Activated CD4-positive, alpha-beta T cell treated with anti-CD3 and anti-CD28 coated beads, Interleukin-2, amount 50 U/mL, for 1 hour (primary cell): ENCODE results near the gene CLDN22.
"Not testable (repeated sequence)": the region's sequence is repeated elsewhere in the genome, so short reads cannot be mapped to it uniquely, and the experiment has no call there.

Experiments used
- DNase-seq: peaks from one replicate; pipeline ENCODE4 v3.0.0-alpha.2; 2020

Gene CLDN22

GRCh38 chr4:183345261-183345660 lies 25.2 kb upstream of the CLDN22 start:
- no peak for DNase-seq

- no peak for DNase-seq
Measured at GRCh38 chr4:183344523-183345255, 24.6 kb upstream of the CLDN22 start.

DNA sequence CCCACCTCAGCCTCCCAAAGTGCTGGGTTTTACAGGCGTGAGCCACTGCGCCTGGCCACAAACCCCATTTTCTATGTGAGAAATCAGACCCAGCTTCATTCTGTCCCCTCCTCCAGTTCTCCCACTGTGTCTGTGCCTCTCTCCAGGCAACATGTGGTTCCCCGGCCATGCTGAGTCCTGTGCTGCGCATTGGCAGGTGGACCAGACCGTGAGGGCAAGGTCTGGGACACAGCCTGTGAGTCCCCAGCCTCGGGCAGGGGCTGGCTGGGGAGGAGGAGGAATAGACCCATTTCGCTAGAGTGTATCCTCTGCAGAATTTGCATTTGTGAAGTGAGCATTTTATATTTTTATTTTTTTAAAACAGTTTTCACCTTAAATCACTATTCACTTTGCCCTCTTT lies 23.7 kb upstream of the CLDN22 start:
- no peak for DNase-seq

- no peak for DNase-seq
Measured at GRCh38 chr4:183342541-183343533, 22.8 kb upstream of the CLDN22 start.

DNA sequence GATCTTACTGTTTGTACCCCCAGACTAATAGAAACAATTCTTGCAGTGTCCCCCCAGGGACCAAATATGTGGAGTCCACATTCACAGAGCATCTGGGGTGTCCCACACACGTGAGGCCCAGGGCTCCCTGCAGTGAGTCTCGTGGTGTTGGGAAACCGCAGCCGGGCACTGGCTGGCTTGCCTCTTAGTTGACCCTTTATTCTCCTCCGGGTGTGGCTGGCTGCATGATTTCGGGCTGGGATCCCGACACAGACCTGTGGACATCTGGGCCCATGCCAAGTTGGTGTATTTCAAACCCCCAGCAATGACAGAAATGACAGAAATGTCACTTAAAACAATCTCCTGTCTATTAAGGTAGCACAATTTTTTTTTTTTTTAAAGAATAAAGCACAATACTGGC lies 17.8 kb upstream of the CLDN22 start:
- no peak for DNase-seq

DNA sequence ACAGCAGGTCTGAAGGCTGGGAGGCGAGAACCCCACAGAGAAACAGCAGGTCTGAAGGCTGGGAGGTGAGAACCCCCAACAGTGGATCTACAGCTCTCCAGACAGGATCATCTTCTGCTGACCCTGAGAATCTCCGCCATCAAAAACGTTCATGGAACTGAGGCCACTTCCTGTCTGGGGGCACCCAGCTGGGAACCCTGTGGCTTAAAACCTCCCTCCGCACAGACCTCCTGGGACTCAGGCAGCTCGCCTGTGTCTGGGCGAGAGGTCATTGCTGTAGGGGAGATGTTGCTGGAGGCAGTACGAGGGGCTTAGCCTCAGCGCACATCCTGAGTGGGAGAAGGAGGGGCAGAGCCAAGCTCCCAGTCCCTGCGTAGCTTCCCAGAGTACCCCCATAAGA lies 17.3 kb upstream of the CLDN22 start:
- DNase-seq: no peak

DNA sequence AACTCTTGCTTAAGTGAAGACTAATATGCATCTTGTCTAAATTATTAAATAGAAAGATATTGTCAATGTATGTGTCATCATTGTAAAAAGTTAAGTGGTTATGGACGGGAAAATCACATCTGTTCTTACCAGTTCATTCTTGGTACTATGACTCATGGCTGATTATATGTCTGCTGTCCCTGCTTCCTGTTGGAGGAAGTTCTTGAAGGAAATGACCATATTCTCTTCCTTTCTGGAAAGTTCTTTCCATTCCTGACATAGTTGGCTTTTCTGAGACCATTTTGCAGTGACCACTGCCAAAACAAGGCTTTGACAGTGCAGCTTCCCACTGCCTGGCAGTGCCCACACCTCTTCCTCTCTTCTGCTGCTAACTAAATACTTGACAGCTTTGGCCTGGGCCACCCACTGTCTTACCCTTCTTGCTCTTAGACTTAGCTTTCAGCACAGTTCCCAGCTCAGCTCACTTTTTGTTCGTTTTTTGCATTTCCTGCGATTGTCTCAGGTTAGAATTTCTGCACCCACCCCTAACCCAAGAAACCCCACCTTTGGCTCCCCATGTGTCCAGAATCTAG lies 15.4 kb upstream of the CLDN22 start:
- no peak for DNase-seq

GRCh38 chr4:183333983-183334382 lies 13.9 kb upstream of the CLDN22 start:
- no peak for DNase-seq

- no peak for DNase-seq
Measured at GRCh38 chr4:183333202-183333601, 13.1 kb upstream of the CLDN22 start.

- no peak for DNase-seq
Measured at GRCh38 chr4:183332447-183332846, 12.4 kb upstream of the CLDN22 start.

DNA sequence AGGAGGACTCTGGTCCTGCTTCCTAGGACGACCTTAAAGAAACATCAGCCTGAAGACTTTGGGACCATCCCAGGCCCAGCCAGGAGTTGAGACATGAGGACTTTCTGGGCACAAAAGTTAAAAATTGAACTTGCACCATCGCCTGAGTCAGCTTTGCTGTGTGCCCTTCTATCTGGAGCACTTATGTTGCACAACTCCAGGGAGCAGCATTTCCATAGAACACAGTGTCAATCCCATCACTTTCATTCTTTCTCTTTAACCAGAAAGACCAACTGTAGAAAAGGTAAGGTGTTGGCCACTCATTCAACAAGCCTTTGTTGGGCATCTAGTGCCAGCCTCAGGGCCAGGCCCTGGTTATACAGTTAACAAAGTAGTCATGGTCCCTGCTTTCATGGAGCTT lies 10.8 kb upstream of the CLDN22 start:
- DNase-seq: no peak

DNA sequence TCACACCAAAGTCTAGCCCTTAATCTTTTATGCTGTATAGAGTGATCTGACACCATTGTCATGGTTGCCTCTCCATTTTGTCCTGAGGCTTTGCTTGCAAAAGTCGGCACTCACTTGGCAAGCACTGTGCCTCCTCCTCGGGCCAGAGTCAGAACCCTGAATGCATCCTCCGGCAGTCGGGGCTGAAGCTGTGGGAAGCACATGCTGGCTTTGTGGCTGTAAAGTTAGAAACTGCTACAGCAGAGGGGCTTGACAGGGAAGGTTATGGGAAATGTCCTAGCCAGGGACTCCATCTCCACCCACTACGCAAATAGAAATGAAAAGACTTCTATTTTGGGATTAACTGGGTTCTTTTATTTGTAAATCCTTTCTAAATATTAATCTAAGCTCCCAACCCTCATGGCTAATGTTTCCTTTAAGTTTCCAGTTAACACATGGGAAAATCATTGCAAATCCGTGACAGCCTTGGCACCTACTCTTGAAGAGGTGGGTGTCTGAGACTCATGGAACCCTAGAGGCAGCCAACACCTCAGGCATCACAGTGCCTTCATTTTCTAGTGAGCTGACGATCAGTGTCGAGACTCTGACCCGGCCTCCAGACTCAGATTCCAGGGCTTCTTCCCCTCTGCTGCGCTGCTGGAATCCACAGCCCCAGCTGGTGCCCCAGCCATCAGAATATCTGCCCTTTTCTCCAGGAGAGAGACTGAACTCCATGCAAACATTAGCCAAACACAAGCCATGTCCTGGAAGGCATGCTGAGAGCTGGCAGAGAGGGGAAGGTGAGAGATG lies 10.1 kb upstream of the CLDN22 start:
- DNase-seq: no peak

DNA sequence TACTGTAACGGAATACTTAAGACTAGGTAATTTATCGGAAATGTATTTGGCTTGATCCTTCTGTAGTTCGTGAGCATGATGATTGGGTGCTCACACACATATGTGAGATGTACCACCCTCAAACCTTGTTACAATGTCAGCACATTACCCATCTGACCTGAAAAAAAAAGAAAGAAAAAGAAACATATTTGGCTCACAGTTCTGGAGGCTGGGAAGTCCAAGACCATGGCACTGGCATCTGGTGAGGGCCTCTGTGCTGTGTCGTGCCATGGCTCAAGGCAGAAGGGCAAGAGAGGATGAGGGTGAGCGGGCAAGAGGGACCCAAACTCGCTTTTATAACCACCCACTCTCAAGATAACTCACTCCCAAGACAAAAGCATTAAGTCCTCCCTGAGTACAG lies 9.2 kb upstream of the CLDN22 start:
- DNase-seq: no peak

- no peak for DNase-seq
Measured at GRCh38 chr4:183328832-183329231, 8.8 kb upstream of the CLDN22 start.

DNA sequence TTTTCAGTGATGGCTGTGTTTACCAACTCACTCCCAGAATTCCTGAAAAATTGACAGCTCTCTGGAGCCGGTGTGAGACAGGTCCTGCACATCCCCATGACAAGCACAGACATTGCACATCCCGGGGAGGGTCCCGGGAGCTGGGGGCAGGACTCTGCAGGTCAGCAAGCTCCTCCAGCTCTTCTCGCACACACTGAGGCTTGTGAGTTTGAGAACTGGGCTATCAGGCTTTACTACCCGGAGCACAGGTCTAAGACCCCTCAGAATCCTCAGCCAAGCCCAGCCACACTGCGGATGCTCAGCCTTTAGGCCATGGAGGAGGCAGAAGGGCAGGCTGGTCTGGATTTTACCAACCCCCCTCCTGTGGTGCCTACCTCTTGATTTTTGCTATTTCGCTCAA lies 7.8 kb upstream of the CLDN22 start:
- no peak for DNase-seq

- DNase-seq: no peak
Measured at GRCh38 chr4:183326853-183327252, 6.8 kb upstream of the CLDN22 start.

- DNase-seq: not testable (repeated sequence)
Measured at GRCh38 chr4:183326387-183326786, 6.3 kb upstream of the CLDN22 start.

DNA sequence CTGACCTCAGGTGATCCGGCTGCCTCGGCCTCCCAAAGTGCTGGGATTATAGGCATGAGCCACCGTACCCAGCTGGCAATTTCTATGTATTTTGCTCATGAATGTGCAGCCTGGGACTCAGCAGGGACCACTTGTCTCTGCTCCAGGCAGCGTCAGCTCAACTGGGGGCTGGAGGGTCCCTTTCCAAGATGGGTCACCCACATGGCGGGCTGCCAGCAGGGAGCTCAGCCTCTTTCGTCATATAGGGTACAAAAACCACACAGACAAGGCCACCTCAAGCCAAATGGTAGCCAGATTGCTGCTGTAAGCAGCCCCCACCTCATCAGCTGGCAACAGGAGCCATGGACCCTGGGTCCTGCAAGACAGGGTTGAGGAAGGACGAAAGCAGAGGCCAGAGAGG lies 4.5 kb upstream of the CLDN22 start:
- DNase-seq: no peak

GRCh38 chr4:183324056-183324455 lies 4.0 kb upstream of the CLDN22 start:
- not testable (repeated sequence) for DNase-seq

DNA sequence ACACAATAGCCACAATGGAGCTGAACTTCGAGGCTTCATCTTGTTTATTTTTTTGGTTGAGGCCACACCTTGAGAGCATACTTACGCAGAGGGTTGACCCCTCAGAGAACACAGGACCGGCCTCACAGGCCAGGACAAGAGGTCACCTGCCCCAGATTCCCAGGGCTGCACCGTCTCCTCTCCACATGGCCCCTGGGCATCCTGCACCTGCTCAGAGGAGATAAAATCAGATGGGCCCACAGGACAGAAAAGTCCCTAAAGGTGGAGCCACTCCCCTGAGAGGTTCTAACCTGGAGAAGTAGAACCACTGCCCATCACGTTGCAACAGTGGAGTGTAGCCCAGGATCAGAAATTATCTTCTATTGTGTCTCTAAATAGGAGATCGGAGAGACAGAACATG lies 3.2 kb upstream of the CLDN22 start:
- no peak for DNase-seq

- DNase-seq: no peak
Measured at GRCh38 chr4:183322326-183322725, 2.2 kb upstream of the CLDN22 start, which contains the start of gene CLDN24. Gene CLDN24 (minus strand): TSS chr4:183322426. CDS start chr4:183322426, 0 bp downstream.

DNA sequence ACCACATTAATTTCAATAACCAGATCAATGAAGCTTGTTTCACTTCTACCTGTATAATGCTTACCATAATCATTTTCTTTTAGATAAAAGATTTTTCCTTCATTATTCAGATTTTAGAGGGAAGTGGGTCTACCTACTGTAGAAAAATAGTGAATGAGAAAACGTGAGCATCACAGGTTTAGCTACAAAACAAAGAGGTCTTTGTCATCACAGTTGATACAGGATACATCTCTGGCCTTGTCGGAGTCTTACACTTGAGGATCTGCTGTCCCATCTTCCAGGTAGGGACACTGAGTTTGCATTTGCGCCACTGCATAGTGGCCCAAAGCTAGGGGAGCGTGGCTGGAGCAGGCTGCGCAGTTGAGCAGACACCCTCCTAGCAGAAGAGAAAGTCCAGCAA lies 1.4 kb upstream of the CLDN22 start:
- no peak for DNase-seq

GRCh38 chr4:183321079-183321478 lies 1.0 kb upstream of the CLDN22 start:
- DNase-seq: no peak
